H9 (cell line): ENCODE data around the gene RMDN2. TPM values are rescaled to one million over a fixed set of nuclear protein-coding genes. Genes with fewer than 3 reads are reported as not detected.

Experiments
- DNase-seq: peaks from one replicate; pipeline ENCODE4 v3.0.0-alpha.2; 2017
- H2AFZ ChIP-seq: one replicate; pipeline ENCODE4 v1.6.1; 2013; ENCODE audit warnings: mild to moderate bottlenecking, low read length, control low read depth, moderate library complexity
- H2AK5ac ChIP-seq: 2 replicates; pipeline ENCODE4 v1.6.1; 2013; ENCODE audit warnings: low read length, control low read depth, mixed read lengths; ENCODE audit not compliant: insufficient read length
- H2BK120ac ChIP-seq: one replicate; pipeline ENCODE4 v1.6.1; 2013; ENCODE audit warnings: low read depth, mild to moderate bottlenecking, low read length, control low read depth, inconsistent platforms; ENCODE audit not compliant: poor library complexity, severe bottlenecking
- H2BK12ac ChIP-seq: 2 replicates; pipeline ENCODE4 v1.6.1; 2013; ENCODE audit warnings: low read length, control low read depth, mixed read lengths, low read depth; ENCODE audit not compliant: insufficient read length
- H2BK15ac ChIP-seq: 2 replicates; pipeline ENCODE4 v1.6.1; 2013; ENCODE audit warnings: low read depth, low read length, control low read depth
- H2BK20ac ChIP-seq: one replicate; pipeline ENCODE4 v1.6.1; 2013; ENCODE audit warnings: low read depth, mild to moderate bottlenecking, low read length, control low read depth, inconsistent platforms; ENCODE audit not compliant: poor library complexity, severe bottlenecking
- H2BK5ac ChIP-seq: 2 replicates; pipeline ENCODE4 v1.6.1; 2013; ENCODE audit warnings: low read length, control low read depth, mixed read lengths; ENCODE audit not compliant: insufficient read length
- H3K14ac ChIP-seq: 2 replicates; pipeline ENCODE4 v1.6.1; 2013; ENCODE audit warnings: low read length, control low read depth; ENCODE audit not compliant: insufficient read depth
- H3K18ac ChIP-seq: 2 replicates; pipeline ENCODE4 v1.6.1; 2013; ENCODE audit warnings: low read depth, mild to moderate bottlenecking, mixed read lengths, low read length, control low read depth; ENCODE audit not compliant: insufficient read length
- H3K23ac ChIP-seq: 2 replicates; pipeline ENCODE4 v1.6.1; 2013; ENCODE audit warnings: low read length, control low read depth, mixed read lengths, low read depth; ENCODE audit not compliant: insufficient read length
- H3K23me2 ChIP-seq: 2 replicates; pipeline ENCODE4 v1.6.1; 2013; ENCODE audit warnings: low read depth, mild to moderate bottlenecking, mixed read lengths, low read length, control low read depth; ENCODE audit not compliant: insufficient read length, poor library complexity, severe bottlenecking
- H3K27ac ChIP-seq: 2 replicates; pipeline ENCODE4 v1.5.1; 2013; ENCODE audit warnings: low read length, control low read depth, mixed read lengths, low read depth; ENCODE audit not compliant: insufficient read length
- H3K27me3 ChIP-seq: 2 replicates; pipeline ENCODE4 v1.6.1; 2013; ENCODE audit warnings: low read length, control low read depth, inconsistent platforms; ENCODE audit not compliant: insufficient read depth
- H3K4ac ChIP-seq: 2 replicates; pipeline ENCODE4 v1.6.1; 2013; ENCODE audit warnings: low read depth, mild to moderate bottlenecking, control low read depth, inconsistent platforms, low read length, moderate library complexity
- H3K4me1 ChIP-seq: 2 replicates; pipeline ENCODE4 v1.6.1; 2013; ENCODE audit warnings: low read length, control low read depth, inconsistent platforms; ENCODE audit not compliant: insufficient read depth
- H3K4me2 ChIP-seq: 2 replicates; pipeline ENCODE4 v1.6.1; 2013; ENCODE audit warnings: low read length, control low read depth, mixed read lengths; ENCODE audit not compliant: insufficient read length, insufficient read depth
- H3K56ac ChIP-seq: 2 replicates; pipeline ENCODE4 v1.6.1; 2013; ENCODE audit warnings: low read depth, mild to moderate bottlenecking, mixed read lengths, low read length, control low read depth; ENCODE audit not compliant: insufficient read length
- H3K79me1 ChIP-seq: 2 replicates; pipeline ENCODE4 v1.6.1; 2013; ENCODE audit warnings: low read depth, mild to moderate bottlenecking, moderate library complexity, low read length, control low read depth, inconsistent platforms; ENCODE audit not compliant: insufficient read depth, poor library complexity, severe bottlenecking
- H3K79me2 ChIP-seq: 2 replicates; pipeline ENCODE4 v1.6.1; 2013; ENCODE audit warnings: low read length, control low read depth, inconsistent platforms; ENCODE audit not compliant: insufficient read depth
- H3K9ac ChIP-seq: 2 replicates; pipeline ENCODE4 v1.6.1; 2013; ENCODE audit warnings: low read length, control low read depth, mixed read lengths; ENCODE audit not compliant: insufficient read length; ENCODE audit errors: extremely low read depth
- H3K9me3 ChIP-seq: one replicate; pipeline ENCODE4 v1.6.1; 2013; ENCODE audit warnings: low read depth, low read length, inconsistent platforms; ENCODE audit not compliant: control insufficient read depth
- H3T11ph ChIP-seq: one replicate; pipeline ENCODE4 v1.6.1; 2013; ENCODE audit warnings: mild to moderate bottlenecking, low read length, control low read depth, inconsistent platforms
- H4K20me1 ChIP-seq: one replicate; pipeline ENCODE4 v1.6.1; 2013; ENCODE audit not compliant: control insufficient read depth, insufficient read length, insufficient read depth
- H4K5ac ChIP-seq: 2 replicates; pipeline ENCODE4 v1.6.1; 2013; ENCODE audit warnings: low read depth, mild to moderate bottlenecking, mixed read lengths, low read length, control low read depth; ENCODE audit not compliant: insufficient read length
- H4K8ac ChIP-seq: replicated peaks from 2 replicates; pipeline ENCODE4 v1.6.1; 2013; ENCODE audit warnings: low read length, control low read depth, mixed read lengths, low read depth; ENCODE audit not compliant: insufficient read length
- H4K91ac ChIP-seq: 2 replicates; pipeline ENCODE4 v1.6.1; 2013; ENCODE audit warnings: low read depth, mild to moderate bottlenecking, moderate library complexity, mixed read lengths, low read length, control low read depth; ENCODE audit not compliant: insufficient read length
- H3K27ac Mint-ChIP-seq, 3 experiments: 2 replicates in 2 of 3; 3 replicates in 1 of 3; pipeline ENCODE4 v1.8.0; 2020 to 2021; ENCODE audit warnings: mixed read lengths in 3 of 3, mild to moderate bottlenecking in 1 of 3, moderate library complexity in 1 of 3
- H3K27me3 Mint-ChIP-seq: 2 replicates; pipeline ENCODE4 v1.8.0; 2021; ENCODE audit warnings: low read depth, mild to moderate bottlenecking, moderate library complexity, mixed read lengths
- H3K36me3 Mint-ChIP-seq, 3 experiments: 2 replicates in 2 of 3; 3 replicates in 1 of 3; pipeline ENCODE4 v1.8.0; 2020 to 2021; ENCODE audit warnings: low read depth in 3 of 3, mixed read lengths in 3 of 3; ENCODE audit not compliant: insufficient read depth in 1 of 3
- H3K4me1 Mint-ChIP-seq, 2 experiments: 2 replicates each; pipeline ENCODE4 v1.8.0; 2020; ENCODE audit warnings: mixed read lengths in 2 of 2
- H3K4me3 Mint-ChIP-seq, 2 experiments: 2 replicates in 1 of 2; 3 replicates in 1 of 2; pipeline ENCODE4 v1.8.0; 2020 to 2021; ENCODE audit warnings: mild to moderate bottlenecking in 2 of 2, mixed read lengths in 2 of 2, moderate library complexity in 1 of 2
- H3K9me3 Mint-ChIP-seq, 2 experiments: 2 replicates in 1 of 2; 3 replicates in 1 of 2; pipeline ENCODE4 v1.8.0; 2020; ENCODE audit warnings: mild to moderate bottlenecking in 2 of 2, mixed read lengths in 2 of 2, moderate library complexity in 1 of 2
- WGBS: extraction: QIAGEN DNeasy Blood & Tissue Kit; methylation state at CpG from one replicate; pipeline ENCODE4 v1.1.7; 2013; ENCODE audit warnings: missing lambda C conversion rate, low lambda C conversion rate, mixed read lengths; ENCODE audit not compliant: insufficient read length; ENCODE audit errors: extremely low coverage; 5-methylcytosine and 5-hydroxymethylcytosine counted together
- total RNA-seq: library from RNA; stranded (reverse); gene quantifications from 2 replicates; pipeline ENCODE4 v1.2.1, GENCODE V29; 2021
- TF ChIP-seq, protein P1 (sequence below): fragments of 200-600 bp; sonication (generic); conservative IDR thresholded peaks from 3 replicates; pipeline ENCODE4 v1.8.0; 2021; ENCODE audit warnings: antibody characterized with exemption, mild to moderate bottlenecking

The RMDN2 gene
- total RNA-seq, 1 experiment from 2014 or later: 2.8 TPM

- Mint-ChIP-seq H3K4me3 (no peak overlapping the region; a peak in 1 of 5 replicates), H3K27me3 (peaks cover 16% of the 10 kb centered on the region), H3K36me3 (no peaks in the 10 kb centered on the region), H3K9me3 (no peaks in the 10 kb centered on the region), H3K4me1 (peaks cover 37 to 38% of the 10 kb centered on the region in 2 experiments), H3K27ac (no peak overlapping the region)
- H4K8ac ChIP-seq: no peak overlapping the region
- no peak overlapping the region for H2BK15ac ChIP-seq
- H2AK5ac ChIP-seq: no peak overlapping the region
- no peaks in the 10 kb centered on the region for H4K20me1 ChIP-seq
- TF ChIP-seq, protein P1, sequence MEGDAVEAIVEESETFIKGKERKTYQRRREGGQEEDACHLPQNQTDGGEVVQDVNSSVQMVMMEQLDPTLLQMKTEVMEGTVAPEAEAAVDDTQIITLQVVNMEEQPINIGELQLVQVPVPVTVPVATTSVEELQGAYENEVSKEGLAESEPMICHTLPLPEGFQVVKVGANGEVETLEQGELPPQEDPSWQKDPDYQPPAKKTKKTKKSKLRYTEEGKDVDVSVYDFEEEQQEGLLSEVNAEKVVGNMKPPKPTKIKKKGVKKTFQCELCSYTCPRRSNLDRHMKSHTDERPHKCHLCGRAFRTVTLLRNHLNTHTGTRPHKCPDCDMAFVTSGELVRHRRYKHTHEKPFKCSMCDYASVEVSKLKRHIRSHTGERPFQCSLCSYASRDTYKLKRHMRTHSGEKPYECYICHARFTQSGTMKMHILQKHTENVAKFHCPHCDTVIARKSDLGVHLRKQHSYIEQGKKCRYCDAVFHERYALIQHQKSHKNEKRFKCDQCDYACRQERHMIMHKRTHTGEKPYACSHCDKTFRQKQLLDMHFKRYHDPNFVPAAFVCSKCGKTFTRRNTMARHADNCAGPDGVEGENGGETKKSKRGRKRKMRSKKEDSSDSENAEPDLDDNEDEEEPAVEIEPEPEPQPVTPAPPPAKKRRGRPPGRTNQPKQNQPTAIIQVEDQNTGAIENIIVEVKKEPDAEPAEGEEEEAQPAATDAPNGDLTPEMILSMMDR: no peak
- H2BK20ac ChIP-seq: no peak overlapping the region
- no peak overlapping the region for H3K27ac ChIP-seq
- H3K79me2 ChIP-seq: no peaks in the 10 kb centered on the region
- H2AFZ ChIP-seq: no peak overlapping the region
- H3K18ac ChIP-seq: no peak overlapping the region
- H4K91ac ChIP-seq: no peak overlapping the region
- no peaks in the 10 kb centered on the region for H3K79me1 ChIP-seq
- H3K9ac ChIP-seq: no peak overlapping the region
- no peak overlapping the region for H4K5ac ChIP-seq
- no peak overlapping the region for H2BK12ac ChIP-seq
- no CpG with 5 or more reads among the region's 15 CpGs for WGBS
- H3K4me1 ChIP-seq: no peaks in the 10 kb centered on the region; the same call in 1 of the 2 replicates
- H3K23me2 ChIP-seq: no peaks in the 10 kb centered on the region
- H3K56ac ChIP-seq: no peak overlapping the region
- no peaks in the 10 kb centered on the region for H3K9me3 ChIP-seq
- no peak overlapping the region for H3K23ac ChIP-seq
- DNase-seq: no peak
- H3K27me3 ChIP-seq: no peaks in the 10 kb centered on the region
- no peak overlapping the region for H3K4me2 ChIP-seq
- H3K4ac ChIP-seq: no peak overlapping the region
- no peak overlapping the region for H2BK120ac ChIP-seq
- H3T11ph ChIP-seq: no peak overlapping the region
- H3K14ac ChIP-seq: no peak overlapping the region
- no peak overlapping the region for H2BK5ac ChIP-seq
These were observed 49.6 kb upstream of the RMDN2 start for GRCh38 chr2:37875403-37875906.
